Astrocyte of the cerebellum (primary cell): Measurements from ENCODE around the gene TMEM129.

Experiments
- DNase-seq: peaks from one replicate; pipeline ENCODE4 v3.0.0-alpha.2; 2011; ENCODE audit warnings: low read depth
- H3K4me3 ChIP-seq: 2 replicates; pipeline ENCODE4 v1.5.1; 2011; ENCODE audit warnings: mild to moderate bottlenecking, low read depth, low read length, moderate library complexity
- in situ Hi-C: cut with HindIII; loops from 2 replicates; pipeline ENCODE4 v1.10.0; 2017; ENCODE audit warnings: low sequenced_read_pairs
- TF ChIP-seq, protein P1 (sequence below): IDR thresholded peaks from 2 replicates; pipeline ENCODE4 v1.5.1; 2012; ENCODE audit warnings: low read length, low read depth, moderate library complexity, mild to moderate bottlenecking; ENCODE audit errors: missing control alignments

Gene TMEM129

GRCh38 chr4:1723131-1723801, 2.1 kb upstream of the TMEM129 start:
- no peak for DNase-seq
- H3K4me3 ChIP-seq: no peak overlapping the region
- in situ Hi-C loops: no loop called here
- TF ChIP-seq, protein P1, sequence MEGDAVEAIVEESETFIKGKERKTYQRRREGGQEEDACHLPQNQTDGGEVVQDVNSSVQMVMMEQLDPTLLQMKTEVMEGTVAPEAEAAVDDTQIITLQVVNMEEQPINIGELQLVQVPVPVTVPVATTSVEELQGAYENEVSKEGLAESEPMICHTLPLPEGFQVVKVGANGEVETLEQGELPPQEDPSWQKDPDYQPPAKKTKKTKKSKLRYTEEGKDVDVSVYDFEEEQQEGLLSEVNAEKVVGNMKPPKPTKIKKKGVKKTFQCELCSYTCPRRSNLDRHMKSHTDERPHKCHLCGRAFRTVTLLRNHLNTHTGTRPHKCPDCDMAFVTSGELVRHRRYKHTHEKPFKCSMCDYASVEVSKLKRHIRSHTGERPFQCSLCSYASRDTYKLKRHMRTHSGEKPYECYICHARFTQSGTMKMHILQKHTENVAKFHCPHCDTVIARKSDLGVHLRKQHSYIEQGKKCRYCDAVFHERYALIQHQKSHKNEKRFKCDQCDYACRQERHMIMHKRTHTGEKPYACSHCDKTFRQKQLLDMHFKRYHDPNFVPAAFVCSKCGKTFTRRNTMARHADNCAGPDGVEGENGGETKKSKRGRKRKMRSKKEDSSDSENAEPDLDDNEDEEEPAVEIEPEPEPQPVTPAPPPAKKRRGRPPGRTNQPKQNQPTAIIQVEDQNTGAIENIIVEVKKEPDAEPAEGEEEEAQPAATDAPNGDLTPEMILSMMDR: no peak

- DNase-seq: no peak
- in situ Hi-C loops: no loop called here
- TF ChIP-seq, protein P1: no peak
- H3K4me3 ChIP-seq: peak overlapping the region; percentile 54
Measured at GRCh38 chr4:1722551-1723118, 1.5 kb upstream of the TMEM129 start.

- peak overlapping the region; percentile 54 for H3K4me3 ChIP-seq
- DNase-seq: no peak
- in situ Hi-C loops: no loop called here
- TF ChIP-seq, protein P1: no peak
Measured at GRCh38 chr4:1721666-1722550, 785 bp upstream of the TMEM129 start.

- H3K4me3 ChIP-seq: peak overlapping the region; percentile 54
- TF ChIP-seq, protein P1: no peak
- DNase-seq: no peak
- in situ Hi-C loops: no loop called here
Measured at GRCh38 chr4:1720163-1720983, 750 bp downstream of the TMEM129 start.

GRCh38 chr4:1718095-1718850, 2.9 kb downstream of the TMEM129 start:
- no peak for DNase-seq
- TF ChIP-seq, protein P1: no peak
- in situ Hi-C loops: no loop called here
- H3K4me3 ChIP-seq: no peak overlapping the region
